ENCODE measurements around the gene PIMREG.

Gene PIMREG

DNA sequence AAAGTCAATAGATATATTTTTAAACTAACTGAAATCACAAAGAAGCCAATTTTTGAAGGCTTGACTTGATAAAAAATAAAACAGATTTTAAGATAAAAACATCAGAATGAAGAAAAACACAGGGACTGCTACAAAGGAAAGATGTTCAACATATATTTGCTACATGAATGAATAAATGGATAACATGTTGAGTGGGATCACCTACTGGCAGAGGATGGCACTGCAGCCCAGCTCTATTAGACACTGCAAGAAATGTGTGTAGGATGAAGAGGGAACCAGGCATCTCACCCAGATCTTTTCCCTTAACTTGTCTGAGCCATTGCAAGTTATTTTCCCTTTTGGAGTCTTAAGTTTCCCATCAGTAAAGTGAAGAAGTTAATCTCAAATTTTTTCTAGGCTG is 13.5 kb upstream of the PIMREG start:
- no peak overlapping the region for H3K27ac ChIP-seq (ENCODE audit: low read depth, low read length)
- H3K79me2 ChIP-seq (ENCODE audit: control insufficient read depth, low read length) = no peaks in the 10 kb centered on the region
- H3F3A ChIP-seq (ENCODE audit: control insufficient read depth, insufficient read depth) = no peaks in the 10 kb centered on the region
- no peaks in the 10 kb centered on the region for H3K27me3 ChIP-seq (ENCODE audit: control insufficient read depth, low read length)
- H3K4me2 ChIP-seq (ENCODE audit: low read length) = no peak overlapping the region
- no peaks in the 10 kb centered on the region for H4K20me1 ChIP-seq (ENCODE audit: control insufficient read depth, insufficient read depth, low read depth, low read length)
- H3K9me2 ChIP-seq (replicated peaks; ENCODE audit: control insufficient read depth, low read length) = no peaks in the 10 kb centered on the region
- H3K9me3 ChIP-seq (ENCODE audit: control insufficient read depth, insufficient read depth, low read length) = peaks cover 4% of the 10 kb centered on the region; the same call in 1 of the 2 replicates
- H3K4me1 ChIP-seq (ENCODE audit: control insufficient read depth, low read length) = no peaks in the 10 kb centered on the region
- H3K36me3 ChIP-seq (ENCODE audit: control insufficient read depth, low read length) = no peaks in the 10 kb centered on the region
- no peak overlapping the region for H3K4me3 ChIP-seq (ENCODE audit: low read length)
- no peak for TF ChIP-seq EZH2phosphoT487 (IDR thresholded peaks at IDR 0.05; ENCODE audit: borderline replicate concordance, low read length)
- TF ChIP-seq, protein P1, sequence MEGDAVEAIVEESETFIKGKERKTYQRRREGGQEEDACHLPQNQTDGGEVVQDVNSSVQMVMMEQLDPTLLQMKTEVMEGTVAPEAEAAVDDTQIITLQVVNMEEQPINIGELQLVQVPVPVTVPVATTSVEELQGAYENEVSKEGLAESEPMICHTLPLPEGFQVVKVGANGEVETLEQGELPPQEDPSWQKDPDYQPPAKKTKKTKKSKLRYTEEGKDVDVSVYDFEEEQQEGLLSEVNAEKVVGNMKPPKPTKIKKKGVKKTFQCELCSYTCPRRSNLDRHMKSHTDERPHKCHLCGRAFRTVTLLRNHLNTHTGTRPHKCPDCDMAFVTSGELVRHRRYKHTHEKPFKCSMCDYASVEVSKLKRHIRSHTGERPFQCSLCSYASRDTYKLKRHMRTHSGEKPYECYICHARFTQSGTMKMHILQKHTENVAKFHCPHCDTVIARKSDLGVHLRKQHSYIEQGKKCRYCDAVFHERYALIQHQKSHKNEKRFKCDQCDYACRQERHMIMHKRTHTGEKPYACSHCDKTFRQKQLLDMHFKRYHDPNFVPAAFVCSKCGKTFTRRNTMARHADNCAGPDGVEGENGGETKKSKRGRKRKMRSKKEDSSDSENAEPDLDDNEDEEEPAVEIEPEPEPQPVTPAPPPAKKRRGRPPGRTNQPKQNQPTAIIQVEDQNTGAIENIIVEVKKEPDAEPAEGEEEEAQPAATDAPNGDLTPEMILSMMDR (IDR thresholded peaks at IDR 0.05; ENCODE audit: low read depth, low read length, poor library complexity, severe bottlenecking) = peak; percentile 37

DNA sequence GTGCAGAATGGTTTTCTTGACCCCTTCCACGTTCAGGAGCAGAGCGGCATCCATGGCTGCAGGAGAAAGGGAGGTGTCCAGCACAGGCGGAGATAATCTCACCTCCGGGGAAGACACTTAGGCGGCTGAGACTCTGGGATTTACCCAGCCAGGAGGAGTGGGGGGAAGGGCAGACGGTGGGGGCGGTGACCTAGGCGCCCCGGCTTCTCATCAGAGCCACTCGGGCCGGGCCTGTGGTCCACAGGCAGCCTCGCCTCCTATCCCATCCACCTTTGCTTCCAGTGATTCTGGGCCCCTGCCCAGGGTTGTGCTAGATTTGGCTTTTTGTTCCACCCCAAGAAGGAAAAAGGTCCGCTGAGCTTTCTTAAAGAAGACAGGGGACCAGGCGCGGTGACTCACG is 9.2 kb upstream of the PIMREG start, which contains the start of gene AIPL1:
Gene AIPL1 (minus strand): TSS at position 71 of the 400 bp plus-strand sequence. CDS start 17 bp downstream, at position 54.
- TF ChIP-seq, protein P1 (IDR thresholded peaks at IDR 0.05; ENCODE audit: low read depth, low read length, poor library complexity, severe bottlenecking) = no peak
- no peak for TF ChIP-seq EZH2phosphoT487 (IDR thresholded peaks at IDR 0.05; ENCODE audit: borderline replicate concordance, low read length)
- Histone ChIP-seq H4K20me1 (ENCODE audit: control insufficient read depth, insufficient read depth, low read depth, low read length) (no peaks in the 10 kb centered on the region), H3K4me1 (ENCODE audit: control insufficient read depth, low read length) (no peaks in the 10 kb centered on the region), H3K36me3 (ENCODE audit: control insufficient read depth, low read length) (no peaks in the 10 kb centered on the region), H3K79me2 (ENCODE audit: control insufficient read depth, low read length) (no peaks in the 10 kb centered on the region), H3F3A (ENCODE audit: control insufficient read depth, insufficient read depth) (no peaks in the 10 kb centered on the region), H3K27ac (ENCODE audit: low read depth, low read length) (no peak within 1 kb of the TSS), H3K27me3 (ENCODE audit: control insufficient read depth, low read length) (peaks cover 11% of the 10 kb centered on the region), H3K4me3 (ENCODE audit: low read length) (no peak within 1 kb of the TSS), H3K4me2 (ENCODE audit: low read length) (no peak within 1 kb of the TSS), H3K9me3 (ENCODE audit: control insufficient read depth, insufficient read depth, low read length) (peaks cover 4% of the 10 kb centered on the region; the same call in 1 of the 2 replicates), H3K9me2 (replicated peaks; ENCODE audit: control insufficient read depth, low read length) (no peaks in the 10 kb centered on the region)

DNA sequence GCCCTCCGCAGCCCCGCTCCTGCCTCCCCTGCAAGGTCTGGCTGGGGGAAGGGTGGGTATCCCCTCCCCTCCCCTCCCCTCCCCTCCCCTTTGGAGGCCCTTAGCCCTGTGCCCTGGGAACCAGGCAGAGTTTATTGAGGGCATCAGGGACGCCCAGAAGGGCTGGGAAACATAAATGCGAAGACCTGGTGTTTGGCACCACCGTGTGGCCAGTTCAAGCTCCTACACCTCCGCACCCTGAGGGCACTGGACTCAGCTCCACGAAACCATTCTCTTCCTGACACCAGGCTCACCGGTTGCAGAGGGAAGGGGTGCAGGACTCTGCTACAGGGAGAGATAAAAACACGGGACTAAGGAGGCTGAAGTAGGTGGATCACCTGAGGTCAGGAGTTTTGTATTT is 8.3 kb upstream of the PIMREG start:
- no peaks in the 10 kb centered on the region for H3K36me3 ChIP-seq (ENCODE audit: control insufficient read depth, low read length)
- no peak for TF ChIP-seq EZH2phosphoT487 (IDR thresholded peaks at IDR 0.05; ENCODE audit: borderline replicate concordance, low read length)
- TF ChIP-seq, protein P1 (IDR thresholded peaks at IDR 0.05; ENCODE audit: low read depth, low read length, poor library complexity, severe bottlenecking) = peak; percentile 72
- H3F3A ChIP-seq (ENCODE audit: control insufficient read depth, insufficient read depth) = no peaks in the 10 kb centered on the region
- no peak overlapping the region for H3K4me3 ChIP-seq (ENCODE audit: low read length)
- H4K20me1 ChIP-seq (ENCODE audit: control insufficient read depth, insufficient read depth, low read depth, low read length) = no peaks in the 10 kb centered on the region
- no peak overlapping the region for H3K4me2 ChIP-seq (ENCODE audit: low read length)
- H3K9me2 ChIP-seq (replicated peaks; ENCODE audit: control insufficient read depth, low read length) = no peaks in the 10 kb centered on the region
- no peaks in the 10 kb centered on the region for H3K79me2 ChIP-seq (ENCODE audit: control insufficient read depth, low read length)
- H3K27ac ChIP-seq (ENCODE audit: low read depth, low read length) = no peak overlapping the region
- no peaks in the 10 kb centered on the region for H3K4me1 ChIP-seq (ENCODE audit: control insufficient read depth, low read length)
- H3K27me3 ChIP-seq (ENCODE audit: control insufficient read depth, low read length) = peaks cover 14% of the 10 kb centered on the region
- H3K9me3 ChIP-seq (ENCODE audit: control insufficient read depth, insufficient read depth, low read length) = peaks cover under 1% of the 10 kb centered on the region; the same call in 1 of the 2 replicates
